ENCODE data around the gene ST3GAL2. TPM values are rescaled to one million over a fixed set of nuclear protein-coding genes. Genes with fewer than 3 reads are reported as not detected.
"Not testable (repeated sequence)": the region's sequence is repeated elsewhere in the genome, so short reads cannot be mapped to it uniquely, and the experiment has no call there.

The ST3GAL2 gene
- total RNA-seq, 4 donors from 2014 or later = 9.6 to 31.7 (median 17.8) TPM

GRCh38 chr16:70337814-70338213 is 101.1 kb downstream of the ST3GAL2 start:
- ATAC-seq (ENCODE audit: low FRiP score) = no peak
- TF ChIP-seq CTCF (IDR thresholded peaks at IDR 0.05) = no peak
- DNase-seq (ENCODE audit: low spot score) = no peak

GRCh38 chr16:70332728-70333127 is 106.2 kb downstream of the ST3GAL2 start:
- ATAC-seq (ENCODE audit: low FRiP score); DNase-seq (ENCODE audit: low spot score): not testable (repeated sequence)

- no peak for TF ChIP-seq CTCF (IDR thresholded peaks at IDR 0.05)
- ATAC-seq (ENCODE audit: low FRiP score) (no peak), DNase-seq (ENCODE audit: low spot score) (no peak)
Observed at GRCh38 chr16:70331588-70332358, 107.1 kb downstream of the ST3GAL2 start.

- DNase-seq (ENCODE audit: low spot score) (no peak), ATAC-seq (ENCODE audit: low FRiP score) (no peak)
- TF ChIP-seq CTCF (IDR thresholded peaks at IDR 0.05) = no peak
Observed at GRCh38 chr16:70331091-70331490, 107.8 kb downstream of the ST3GAL2 start.

Small RNA genes lying within 50 kb of the gene (small RNA-seq; reads per million reads assigned to genes)
- gene RNU6-23P (0.64 reads per million), gene RPS27P26 (not detected)

Other genes starting within 250 kb of the ST3GAL2 start
- gene EXOSC6, start 187.2 kb downstream of the ST3GAL2 start, total RNA-seq = 10 to 100 TPM; 13.5 to 43.7 (median 17.5) TPM
- gene AARS1, start 149.6 kb downstream of the ST3GAL2 start, total RNA-seq = 10 to 100 TPM; 69.9 to 91.5 (median 82.2) TPM
- gene DDX19B, start 139.9 kb downstream of the ST3GAL2 start, total RNA-seq = 10 to 100 TPM; 32.4 to 45.7 (median 34.2) TPM
- gene DDX19A, start 92.2 kb downstream of the ST3GAL2 start, total RNA-seq = 10 to 100 TPM; 41.1 to 54.3 (median 51.5) TPM
- gene FCSK, start 15.5 kb upstream of the ST3GAL2 start, total RNA-seq = 10 to 100 TPM in 3 of 4 donors, 1 to 10 TPM in 1; 7.3 to 17.3 (median 12.8) TPM
- gene COG4, start 84.5 kb upstream of the ST3GAL2 start, total RNA-seq = 10 to 100 TPM; 23.3 to 59.1 (median 29.6) TPM
- gene SF3B3, start 84.7 kb upstream of the ST3GAL2 start, total RNA-seq = 100 to 1,000 TPM in 2 of 4 donors, 10 to 100 TPM in 2; 84.2 to 118 (median 95.6) TPM
- gene IL34, start 207.5 kb upstream of the ST3GAL2 start, total RNA-seq = 1 to 10 TPM in 3 of 4 donors, under 1 TPM in 1; 0.38 to 1.3 (median 1.2) TPM
- 10 to 100 TPM; 19.3 to 70.1 (median 32.4) TPM for gene MTSS2, start 247.0 kb upstream of the ST3GAL2 start, total RNA-seq